ENCODE results near the gene PCSK9.
"Not testable (repeated sequence)": the region's sequence is repeated elsewhere in the genome, so short reads cannot be mapped to it uniquely, and the experiment has no call there.

- TF ChIP-seq CTCF (IDR thresholded peaks at IDR 0.05 in 4 of 5, conservative IDR thresholded peaks at IDR 0.05 in 1 of 5); POLR2A (IDR thresholded peaks at IDR 0.05): not testable (repeated sequence)
These were observed 12.7 kb upstream of the PCSK9 start for GRCh38 chr1:55026682-55027081.

Data from gastrocnemius medialis (tissue), 4 donors.